Smooth muscle cell (in vitro differentiated cells): ENCODE data around the gene MYOF. TPM values are rescaled to one million over a fixed set of nuclear protein-coding genes. Genes with fewer than 3 reads are reported as not detected.

Source experiments
- DNase-seq: peaks from one replicate; lab custom pipeline; 2025; ENCODE audit not compliant: unreplicated experiment; lab: John Stamatoyannopoulos, UW
- H2AFZ ChIP-seq: fragments of 200-600 bp; sonication (generic); 2 replicates; pipeline ENCODE4 v1.6.0; 2016; ENCODE audit warnings: antibody characterized with exemption, low read depth, mild to moderate bottlenecking
- H3F3A ChIP-seq: fragments of 200-600 bp; sonication (generic); 2 replicates; pipeline ENCODE4 v1.6.0; 2017; ENCODE audit warnings: antibody characterized with exemption, low read depth
- H3K27ac ChIP-seq: fragments of 200-600 bp; sonication (generic); 2 replicates; pipeline ENCODE4 v1.5.1; 2016; ENCODE audit warnings: low read depth, mild to moderate bottlenecking
- H3K27me3 ChIP-seq: fragments of 200-600 bp; sonication (generic); 2 replicates; pipeline ENCODE4 v1.6.1; 2016; ENCODE audit warnings: low read depth, mild to moderate bottlenecking
- H3K36me3 ChIP-seq: fragments of 200-600 bp; sonication (generic); 2 replicates; pipeline ENCODE4 v1.5.1; 2016; ENCODE audit warnings: low read depth
- H3K4me1 ChIP-seq: fragments of 200-600 bp; sonication (generic); 2 replicates; pipeline ENCODE4 v1.5.1; 2016; ENCODE audit warnings: low read depth
- H3K4me2 ChIP-seq: fragments of 200-600 bp; sonication (generic); 2 replicates; pipeline ENCODE4 v1.6.0; 2016; ENCODE audit warnings: mild to moderate bottlenecking
- H3K4me3 ChIP-seq: fragments of 200-600 bp; sonication (generic); 2 replicates; pipeline ENCODE4 v1.5.1; 2016; ENCODE audit warnings: mild to moderate bottlenecking
- H3K79me2 ChIP-seq: fragments of 200-600 bp; sonication (generic); 2 replicates; pipeline ENCODE4 v1.6.0; 2016; ENCODE audit warnings: low read depth, mild to moderate bottlenecking
- H3K9ac ChIP-seq: fragments of 200-600 bp; sonication (generic); 2 replicates; pipeline ENCODE4 v1.6.0; 2016; ENCODE audit warnings: low read depth
- H3K9me3 ChIP-seq: fragments of 200-600 bp; sonication (generic); replicated peaks from 2 replicates; pipeline ENCODE4 v1.5.1; 2016; ENCODE audit warnings: low read depth
- H4K20me1 ChIP-seq: fragments of 200-600 bp; sonication (generic); 2 replicates; pipeline ENCODE4 v1.6.0; 2016; ENCODE audit warnings: low read depth
- WGBS: methylation state at CpG from one replicate; pipeline ENCODE4 v1.1.7; 2016; ENCODE audit warnings: low lambda C conversion rate; 5-methylcytosine and 5-hydroxymethylcytosine counted together
- polyA plus RNA-seq: library from polyadenylated mRNA; unstranded; fragments of >200 nt; fragmentation: Nextera tagmentation; extraction: Ambion mirVana; gene quantifications from 2 replicates; pipeline ENCODE4 v1.2.1, GENCODE V29; 2016
- total RNA-seq: library from RNA; depleted of rRNA; stranded (reverse); fragments of >200 nt; gene quantifications from 2 replicates; pipeline ENCODE4 v1.2.3, GENCODE V29; 2014
- TF ChIP-seq, protein P1 (sequence below): fragments of 200-600 bp; sonication (generic); IDR thresholded peaks from 2 replicates; pipeline ENCODE4 v1.5.1; 2017; ENCODE audit warnings: borderline replicate concordance, mild to moderate bottlenecking, antibody characterized with exemption; ENCODE audit not compliant: insufficient read depth, poor library complexity, severe bottlenecking

Gene MYOF
- total and polyA plus RNA-seq, 2 experiments from 2014 or later = 29.6 to 99.5 TPM

DNA sequence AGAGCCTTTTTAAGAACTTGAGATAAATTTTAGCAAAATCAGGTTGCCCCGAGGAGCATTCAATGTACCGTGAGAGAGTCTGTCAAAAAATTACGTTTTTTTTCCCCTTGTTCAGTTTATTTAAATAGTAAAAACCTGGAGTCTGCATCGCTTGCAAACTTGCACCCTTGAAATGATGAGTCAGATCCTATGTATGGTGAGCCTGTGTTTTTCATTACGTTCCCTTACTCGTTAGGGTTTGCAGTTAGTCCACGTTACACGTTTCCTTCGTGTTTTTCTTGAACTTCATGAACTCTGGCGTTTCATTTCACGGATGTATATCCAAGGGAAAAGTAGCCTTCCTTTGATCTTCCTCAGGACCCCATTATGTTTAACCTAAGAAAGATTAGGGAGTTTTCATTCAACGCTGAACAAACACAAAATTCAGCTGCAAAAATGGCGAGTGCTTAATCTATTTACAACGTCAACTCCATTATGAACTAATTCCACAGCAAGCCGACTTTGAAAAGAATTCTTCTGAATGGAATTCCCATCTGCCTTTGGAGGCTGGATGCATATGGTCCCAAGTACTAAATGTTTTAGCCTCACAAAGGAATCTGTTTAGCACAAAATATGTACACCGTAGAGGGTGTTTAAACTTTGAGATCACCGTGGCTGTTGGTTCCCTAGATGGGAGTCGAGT is 182.4 kb downstream of the MYOF start:
- Histone ChIP-seq H3K9ac (no peak overlapping the region), H3K79me2 (no peaks in the 10 kb centered on the region), H3F3A (no peaks in the 10 kb centered on the region), H3K4me3 (peak overlapping the region; percentile 25), H3K27me3 (no peaks in the 10 kb centered on the region), H4K20me1 (no peaks in the 10 kb centered on the region), H3K27ac (peak overlapping the region; percentile 46), H3K36me3 (no peaks in the 10 kb centered on the region), H3K4me1 (peaks cover 12% of the 10 kb centered on the region), H3K9me3 (no peaks in the 10 kb centered on the region), H2AFZ (peak overlapping the region; percentile 5), H3K4me2 (peak overlapping the region; percentile 63)
- TF ChIP-seq, protein P1, sequence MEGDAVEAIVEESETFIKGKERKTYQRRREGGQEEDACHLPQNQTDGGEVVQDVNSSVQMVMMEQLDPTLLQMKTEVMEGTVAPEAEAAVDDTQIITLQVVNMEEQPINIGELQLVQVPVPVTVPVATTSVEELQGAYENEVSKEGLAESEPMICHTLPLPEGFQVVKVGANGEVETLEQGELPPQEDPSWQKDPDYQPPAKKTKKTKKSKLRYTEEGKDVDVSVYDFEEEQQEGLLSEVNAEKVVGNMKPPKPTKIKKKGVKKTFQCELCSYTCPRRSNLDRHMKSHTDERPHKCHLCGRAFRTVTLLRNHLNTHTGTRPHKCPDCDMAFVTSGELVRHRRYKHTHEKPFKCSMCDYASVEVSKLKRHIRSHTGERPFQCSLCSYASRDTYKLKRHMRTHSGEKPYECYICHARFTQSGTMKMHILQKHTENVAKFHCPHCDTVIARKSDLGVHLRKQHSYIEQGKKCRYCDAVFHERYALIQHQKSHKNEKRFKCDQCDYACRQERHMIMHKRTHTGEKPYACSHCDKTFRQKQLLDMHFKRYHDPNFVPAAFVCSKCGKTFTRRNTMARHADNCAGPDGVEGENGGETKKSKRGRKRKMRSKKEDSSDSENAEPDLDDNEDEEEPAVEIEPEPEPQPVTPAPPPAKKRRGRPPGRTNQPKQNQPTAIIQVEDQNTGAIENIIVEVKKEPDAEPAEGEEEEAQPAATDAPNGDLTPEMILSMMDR = no peak
- WGBS = 53% methylated on average over 18 of the region's 18 CpGs
- no peak for DNase-seq

DNA sequence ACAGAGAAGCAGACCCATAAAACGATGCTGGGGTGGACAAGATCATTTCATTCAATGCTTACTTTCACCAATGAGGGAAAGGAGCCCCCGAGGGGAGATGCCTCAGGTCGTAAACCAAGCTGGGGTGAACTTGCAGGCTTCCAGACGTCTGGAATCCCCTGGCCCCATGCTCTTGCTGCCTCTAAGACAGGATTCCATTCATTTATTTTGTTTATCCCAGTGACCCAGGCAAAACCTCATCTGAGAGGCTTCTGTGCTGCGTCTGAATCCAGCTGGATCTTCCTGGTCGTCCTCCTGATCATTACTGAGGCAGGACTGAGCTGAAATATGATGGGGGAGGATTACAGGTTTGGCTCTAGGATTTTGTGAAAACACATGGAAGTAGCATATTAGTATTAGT is 182.9 kb downstream of the MYOF start:
- Histone ChIP-seq H3K27ac (no peak overlapping the region), H3K4me2 (peak overlapping the region; percentile 63), H3K9me3 (no peaks in the 10 kb centered on the region), H3K4me1 (peaks cover 12% of the 10 kb centered on the region), H4K20me1 (no peaks in the 10 kb centered on the region), H3K79me2 (no peaks in the 10 kb centered on the region), H2AFZ (peak overlapping the region; percentile 5), H3K36me3 (no peaks in the 10 kb centered on the region), H3K4me3 (peak overlapping the region; percentile 25), H3F3A (no peaks in the 10 kb centered on the region), H3K9ac (no peak overlapping the region), H3K27me3 (no peaks in the 10 kb centered on the region)
- TF ChIP-seq, protein P1 = no peak
- DNase-seq = no peak
- WGBS = 26% methylated on average over 6 of the region's 6 CpGs

DNA sequence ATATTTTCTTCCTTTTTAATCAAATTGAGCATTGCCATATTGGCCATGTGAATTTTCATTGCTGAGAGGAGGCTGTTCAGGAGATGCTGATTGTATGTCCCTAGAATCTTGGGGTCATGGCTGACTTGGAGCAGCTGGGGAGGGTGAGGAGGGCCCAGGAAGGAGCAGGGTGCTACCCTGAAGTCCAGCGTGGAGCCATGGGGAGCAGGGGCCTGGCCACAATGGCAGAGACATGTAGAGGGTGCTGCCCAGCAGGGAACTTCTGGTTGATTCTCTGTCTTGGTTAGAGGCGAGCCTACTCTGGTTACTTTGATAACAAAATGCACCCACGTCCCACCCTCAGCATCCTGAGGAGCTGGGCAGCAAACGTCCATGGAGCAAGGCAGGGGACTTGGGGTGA is 186.0 kb downstream of the MYOF start:
- no peaks in the 10 kb centered on the region for H3K27me3 ChIP-seq
- H4K20me1 ChIP-seq = no peaks in the 10 kb centered on the region
- no peaks in the 10 kb centered on the region for H3K9me3 ChIP-seq
- DNase-seq = no peak
- no peak overlapping the region for H3K9ac ChIP-seq
- no peaks in the 10 kb centered on the region for H3K79me2 ChIP-seq
- H3F3A ChIP-seq = no peaks in the 10 kb centered on the region
- H3K4me3 ChIP-seq = no peak overlapping the region
- 95% methylated on average over 4 of the region's 4 CpGs for whole genome bisulfite sequencing
- peaks cover 12% of the 10 kb centered on the region for H3K4me1 ChIP-seq
- H3K4me2 ChIP-seq = no peak overlapping the region
- TF ChIP-seq, protein P1 = no peak
- no peak overlapping the region for H3K27ac ChIP-seq
- H3K36me3 ChIP-seq = no peaks in the 10 kb centered on the region
- H2AFZ ChIP-seq = no peak overlapping the region

DNA sequence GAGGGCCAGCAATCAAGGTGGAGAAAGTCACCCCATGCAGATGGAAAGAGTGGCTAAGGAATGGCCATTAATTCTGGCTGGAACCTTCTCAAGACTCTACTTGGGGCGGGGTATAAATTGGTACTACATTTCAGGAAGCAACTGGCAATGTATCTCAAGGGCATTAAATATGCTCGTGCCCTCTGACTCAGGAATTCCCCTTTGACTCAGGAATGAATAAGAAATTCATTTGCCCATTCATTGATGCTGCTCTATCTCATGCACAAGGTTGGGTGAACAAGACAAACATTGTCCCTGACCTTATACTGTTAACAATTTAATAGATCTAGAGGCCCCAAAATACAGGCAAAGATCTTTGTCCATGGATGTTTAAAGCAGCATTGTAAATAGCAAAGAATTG is 188.1 kb downstream of the MYOF start:
- no peaks in the 10 kb centered on the region for H3K79me2 ChIP-seq
- TF ChIP-seq, protein P1 = no peak
- WGBS = 84% methylated on average over 2 of the region's 2 CpGs
- no peak for DNase-seq
- no peaks in the 10 kb centered on the region for H3K4me1 ChIP-seq
- no peaks in the 10 kb centered on the region for H3K36me3 ChIP-seq
- no peak overlapping the region for H3K27ac ChIP-seq
- H3K9me3 ChIP-seq = no peaks in the 10 kb centered on the region
- no peaks in the 10 kb centered on the region for H4K20me1 ChIP-seq
- H3K4me2 ChIP-seq = no peak overlapping the region
- H2AFZ ChIP-seq = no peak overlapping the region
- no peaks in the 10 kb centered on the region for H3K27me3 ChIP-seq
- no peaks in the 10 kb centered on the region for H3F3A ChIP-seq
- no peak overlapping the region for H3K4me3 ChIP-seq
- H3K9ac ChIP-seq = no peak overlapping the region
